MV-4-11 (cell line): ENCODE results near the gene DVL2.
A peak's percentile ranks its signal among the peaks of the same experiment; 100 is the strongest.

Experiments used
- DNase-seq: peaks from one replicate; lab custom pipeline; 2025; lab: John Stamatoyannopoulos, UW

Gene DVL2

GRCh38 chr17:7237761-7238419 lies 3.6 kb upstream of the DVL2 start:
- DNase-seq: peak; percentile 49

- DNase-seq: no peak
These were observed 3.0 kb upstream of the DVL2 start for GRCh38 chr17:7237266-7237760.

GRCh38 chr17:7236808-7237207 lies 2.5 kb upstream of the DVL2 start:
- no peak for DNase-seq

GRCh38 chr17:7235693-7236665 lies 1.7 kb upstream of the DVL2 start:
- DNase-seq: no peak

DNA sequence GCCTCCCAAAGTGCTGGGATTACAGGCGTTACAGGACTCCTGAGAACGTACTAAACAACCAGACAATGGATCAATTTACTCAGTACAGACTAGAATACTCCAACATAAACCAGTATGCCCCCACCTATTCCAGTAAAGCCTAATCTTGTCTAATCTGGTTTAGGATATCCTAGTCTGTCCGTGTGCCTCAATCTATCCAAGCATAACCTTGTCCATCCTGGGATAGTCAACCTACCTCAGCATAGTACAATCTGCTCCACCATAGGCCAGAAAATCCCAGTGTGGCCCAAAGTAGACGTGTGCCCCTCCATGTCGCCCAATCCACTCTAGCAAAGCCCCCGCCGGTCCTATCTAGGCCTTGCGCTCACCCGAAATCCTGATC lies 625 bp downstream of the DVL2 start:
- DNase-seq: no peak

DNA sequence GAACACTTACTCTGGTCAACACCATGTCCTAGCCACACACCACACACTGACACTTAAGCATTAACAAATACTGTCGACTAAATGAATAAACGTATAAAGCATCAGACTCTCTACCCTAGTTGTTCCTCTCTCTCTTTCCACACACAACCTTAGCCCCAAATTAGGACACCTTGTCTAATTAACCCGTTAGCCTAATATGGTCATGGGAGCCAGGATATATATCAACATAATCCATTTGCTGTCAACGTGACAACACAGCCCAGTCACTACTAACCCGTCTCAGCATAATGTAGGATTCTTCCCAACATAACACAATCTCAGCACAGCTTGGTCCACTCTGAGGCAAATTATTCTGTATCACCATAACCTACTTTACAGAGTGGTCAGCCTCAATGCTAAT lies 2.2 kb downstream of the DVL2 start:
- no peak for DNase-seq

- no peak for DNase-seq
These were observed 4.8 kb downstream of the DVL2 start for GRCh38 chr17:7229504-7229903.

GRCh38 chr17:7228920-7229319 lies 5.4 kb downstream of the DVL2 start:
- no peak for DNase-seq

DNA sequence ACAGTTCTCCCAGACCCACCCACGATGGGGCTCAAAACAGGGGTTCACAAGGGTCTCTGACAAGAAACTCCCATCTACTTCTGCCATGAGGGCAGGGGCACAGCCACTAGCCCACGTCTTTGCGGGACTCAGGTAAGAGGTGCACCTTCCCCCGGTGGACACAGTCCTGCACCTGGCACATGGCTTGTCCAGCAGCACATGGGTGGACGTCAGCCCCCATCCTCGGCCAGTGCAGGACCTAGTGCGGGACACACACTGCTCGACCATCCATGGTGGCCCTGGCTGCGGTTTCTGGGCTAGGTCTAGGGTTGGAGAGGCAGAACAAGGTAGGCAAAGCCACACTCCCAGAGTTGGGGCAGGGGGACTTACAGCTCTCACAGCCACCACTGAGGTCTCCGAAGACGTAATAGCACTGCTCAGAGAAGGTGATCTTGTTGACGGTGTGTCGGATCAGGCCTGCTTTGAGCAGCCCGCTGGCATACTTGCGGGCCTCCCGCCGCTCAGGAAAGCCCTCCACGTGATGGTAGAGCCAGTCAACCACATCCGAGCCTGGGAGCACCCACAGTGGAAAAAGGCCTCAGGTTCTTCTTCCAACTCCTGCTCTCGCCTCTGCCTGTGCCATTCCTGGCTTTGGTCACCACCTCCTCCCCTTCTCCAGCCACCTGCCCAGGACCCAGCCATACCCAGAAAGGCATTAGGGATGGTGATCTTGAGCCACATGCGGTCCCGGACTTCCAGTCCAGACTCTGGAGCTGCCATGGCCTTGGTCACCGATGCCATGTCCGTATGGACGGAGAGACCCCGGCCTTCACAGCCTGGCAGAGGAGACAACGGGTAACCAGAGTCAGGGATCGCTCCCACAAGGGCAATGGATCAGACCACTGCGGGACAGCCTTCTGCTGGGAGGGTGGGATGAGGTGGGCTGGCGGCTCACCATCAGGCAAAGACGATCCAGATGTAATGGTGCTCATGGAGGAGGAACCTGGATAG lies 7.3 kb downstream of the DVL2 start:
- DNase-seq: no peak

GRCh38 chr17:7225711-7226331 lies 8.5 kb downstream of the DVL2 start:
- DNase-seq: no peak

DNA sequence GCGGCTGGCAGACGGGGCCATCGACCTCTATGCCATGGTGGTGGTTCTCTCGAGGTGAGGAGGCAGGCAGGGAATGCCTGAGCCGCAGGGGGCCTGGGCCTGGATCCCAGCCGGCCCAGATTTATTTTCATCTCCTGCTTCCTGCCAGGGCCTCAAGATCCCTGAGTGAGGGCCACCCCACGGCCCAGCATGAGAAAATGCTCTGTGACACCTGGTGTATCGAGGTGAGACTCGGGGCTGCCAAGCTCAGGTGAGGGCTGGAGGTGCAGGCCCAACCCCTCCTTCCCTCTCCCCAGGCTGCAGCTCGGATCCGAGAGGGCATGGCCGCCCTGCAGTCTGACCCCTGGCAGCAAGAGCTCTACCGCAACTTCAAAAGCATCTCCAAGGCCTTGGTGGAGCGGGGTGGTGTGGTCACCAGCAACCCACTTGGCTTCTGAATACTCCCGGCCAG lies 9.6 kb downstream of the DVL2 start:
- no peak for DNase-seq

- no peak for DNase-seq
These were observed 10.2 kb downstream of the DVL2 start for GRCh38 chr17:7224110-7224509.

DNA sequence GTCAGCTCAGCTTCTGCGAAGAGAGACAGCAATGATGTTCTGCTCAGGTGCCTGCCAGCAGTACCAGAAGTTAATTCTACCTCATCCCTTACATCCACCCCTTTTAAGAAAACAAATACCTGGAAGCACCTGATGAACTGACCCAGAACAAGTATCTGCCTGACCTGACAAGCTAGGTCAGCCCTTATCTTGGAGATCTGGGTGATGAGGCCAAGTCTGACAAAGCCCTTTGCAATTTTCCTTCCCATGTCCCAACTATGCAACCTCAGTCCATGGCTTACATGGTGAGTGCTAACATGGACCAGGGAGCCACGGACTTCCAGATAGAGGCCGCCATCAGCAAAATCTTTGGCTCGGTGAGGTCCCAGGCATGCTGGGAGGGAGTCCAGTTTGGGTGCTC lies 10.9 kb downstream of the DVL2 start:
- DNase-seq: no peak

DNA sequence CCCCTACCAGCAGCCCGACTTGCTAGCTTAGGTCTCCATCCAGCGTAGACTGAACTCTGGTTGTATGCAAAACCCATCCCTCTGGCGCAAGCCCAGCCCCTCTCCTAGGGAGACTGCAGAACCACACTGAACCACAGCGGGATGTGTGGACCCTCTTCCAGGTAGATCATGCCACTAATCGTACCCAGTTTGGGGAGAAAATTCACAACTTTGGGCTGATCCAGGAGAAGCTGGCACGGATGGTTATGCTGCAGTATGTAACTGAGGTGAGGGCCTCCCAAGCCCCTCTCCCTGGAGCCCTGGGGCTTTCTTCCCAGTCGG lies 11.4 kb downstream of the DVL2 start:
- no peak for DNase-seq

DNA sequence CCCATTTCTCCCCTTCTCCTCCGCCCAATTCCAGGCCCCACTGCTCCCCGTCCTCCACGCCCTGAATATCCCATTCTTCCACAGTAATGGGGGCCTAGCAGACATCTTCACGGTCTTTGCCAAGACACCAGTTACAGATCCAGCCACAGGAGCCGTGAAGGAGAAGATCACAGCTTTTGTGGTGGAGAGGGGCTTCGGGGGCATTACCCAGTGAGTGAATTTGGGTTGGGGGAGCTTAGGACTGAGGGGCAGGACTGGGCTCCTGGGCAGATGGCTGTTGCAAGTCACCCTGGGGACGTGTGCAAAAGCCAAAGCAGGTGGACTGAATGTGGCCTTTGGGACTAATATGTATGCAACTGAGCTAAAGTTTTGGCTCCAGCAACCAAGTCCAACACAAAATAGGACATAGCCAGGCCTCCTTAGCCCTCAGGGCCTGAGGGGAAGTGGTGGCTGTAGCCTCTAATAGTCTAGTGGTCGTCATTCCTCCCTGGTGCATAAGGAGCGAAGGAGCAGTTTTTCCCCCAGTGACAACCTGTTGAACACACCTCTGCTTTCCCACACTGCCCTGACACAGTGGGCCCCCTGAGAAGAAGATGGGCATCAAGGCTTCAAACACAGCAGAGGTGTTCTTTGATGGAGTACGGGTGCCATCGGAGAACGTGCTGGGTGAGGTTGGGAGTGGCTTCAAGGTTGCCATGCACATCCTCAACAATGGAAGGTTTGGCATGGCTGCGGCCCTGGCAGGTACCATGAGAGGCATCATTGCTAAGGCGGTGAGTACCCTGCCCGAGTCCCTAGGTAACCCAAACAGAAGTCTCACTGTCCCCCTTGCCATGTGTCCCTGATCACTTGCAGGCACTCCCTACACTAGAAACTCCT lies 12.0 kb downstream of the DVL2 start:
- DNase-seq: no peak

DNA sequence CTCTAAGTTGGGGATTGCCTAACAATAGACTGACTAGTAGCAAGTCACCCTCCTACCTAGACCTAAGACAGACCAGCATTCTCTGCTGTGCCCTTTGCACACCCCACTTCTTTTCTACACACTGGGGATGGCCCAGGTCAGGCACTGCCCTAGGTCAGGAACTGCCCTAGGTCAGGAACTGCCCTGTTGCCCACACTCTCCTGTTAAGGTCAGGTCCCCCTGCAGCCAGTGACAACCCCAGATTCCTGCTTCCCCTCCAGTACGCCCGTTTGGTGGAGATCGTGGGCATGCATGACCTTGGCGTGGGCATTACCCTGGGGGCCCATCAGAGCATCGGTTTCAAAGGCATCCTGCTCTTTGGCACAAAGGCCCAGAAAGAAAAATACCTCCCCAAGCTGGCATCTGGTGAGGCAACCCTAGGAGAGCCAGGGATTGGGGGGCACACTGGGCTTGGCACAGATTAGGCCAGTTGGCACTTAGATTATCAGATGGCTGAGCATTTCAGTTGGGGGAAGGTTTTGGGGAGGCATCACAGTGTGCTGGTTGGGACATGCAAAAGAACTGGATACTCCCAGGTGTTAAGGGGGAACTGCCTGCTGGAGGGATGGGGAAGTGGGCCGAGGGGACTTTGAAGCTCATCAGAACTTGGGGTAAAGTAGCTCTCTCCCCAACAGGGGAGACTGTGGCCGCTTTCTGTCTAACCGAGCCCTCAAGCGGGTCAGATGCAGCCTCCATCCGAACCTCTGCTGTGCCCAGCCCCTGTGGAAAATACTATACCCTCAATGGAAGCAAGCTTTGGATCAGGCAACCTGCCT lies 12.8 kb downstream of the DVL2 start:
- no peak for DNase-seq

GRCh38 chr17:7220593-7221277 lies 13.6 kb downstream of the DVL2 start:
- peak; percentile 56 for DNase-seq

GRCh38 chr17:7219812-7220592 lies 14.3 kb downstream of the DVL2 start, which contains the start of the genes ACADVL and DLG4:
ACADVL (plus strand) TSS chr17:7219938; CDS start chr17:7219985, 47 bp downstream.
DLG4 (minus strand) TSS chr17:7219836.
- peak; percentile 71 for DNase-seq
